Measurements from ENCODE around the gene SLC2A9.

SLC2A9 gene

GRCh38 chr4:10020871-10021652, at the start of gene SLC2A9:
TSS of gene SLC2A9 (minus strand) at chr4:10021497. CDS start at chr4:10021429, 68 bp downstream.
- DNase-seq: no peak

- DNase-seq: no peak
These were observed 47.9 kb upstream of the SLC2A9 start for GRCh38 chr4:10069075-10069642.

- no peak for DNase-seq
These were observed 45.7 kb upstream of the SLC2A9 start for GRCh38 chr4:10066670-10067651.

DNA sequence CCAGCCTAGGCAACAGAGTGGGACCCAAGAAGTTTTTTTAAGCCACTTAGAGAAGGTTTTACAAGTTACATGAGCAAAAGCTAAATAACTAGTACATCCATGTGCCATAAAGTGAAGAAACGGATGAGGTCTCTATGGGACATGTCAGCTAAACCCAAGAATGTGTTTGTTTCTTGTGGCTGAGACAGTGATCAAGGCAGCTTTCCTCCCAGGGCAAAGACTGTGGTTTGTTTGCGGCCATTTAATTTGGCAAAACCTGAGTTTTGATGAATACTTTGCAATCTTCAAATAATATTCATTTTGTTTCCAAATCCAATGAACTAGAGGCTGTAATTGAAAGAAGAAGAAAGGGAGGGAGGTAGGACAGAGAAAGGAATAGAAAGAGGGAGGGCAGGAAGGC, 44.9 kb upstream of the SLC2A9 start:
- DNase-seq: no peak

DNA sequence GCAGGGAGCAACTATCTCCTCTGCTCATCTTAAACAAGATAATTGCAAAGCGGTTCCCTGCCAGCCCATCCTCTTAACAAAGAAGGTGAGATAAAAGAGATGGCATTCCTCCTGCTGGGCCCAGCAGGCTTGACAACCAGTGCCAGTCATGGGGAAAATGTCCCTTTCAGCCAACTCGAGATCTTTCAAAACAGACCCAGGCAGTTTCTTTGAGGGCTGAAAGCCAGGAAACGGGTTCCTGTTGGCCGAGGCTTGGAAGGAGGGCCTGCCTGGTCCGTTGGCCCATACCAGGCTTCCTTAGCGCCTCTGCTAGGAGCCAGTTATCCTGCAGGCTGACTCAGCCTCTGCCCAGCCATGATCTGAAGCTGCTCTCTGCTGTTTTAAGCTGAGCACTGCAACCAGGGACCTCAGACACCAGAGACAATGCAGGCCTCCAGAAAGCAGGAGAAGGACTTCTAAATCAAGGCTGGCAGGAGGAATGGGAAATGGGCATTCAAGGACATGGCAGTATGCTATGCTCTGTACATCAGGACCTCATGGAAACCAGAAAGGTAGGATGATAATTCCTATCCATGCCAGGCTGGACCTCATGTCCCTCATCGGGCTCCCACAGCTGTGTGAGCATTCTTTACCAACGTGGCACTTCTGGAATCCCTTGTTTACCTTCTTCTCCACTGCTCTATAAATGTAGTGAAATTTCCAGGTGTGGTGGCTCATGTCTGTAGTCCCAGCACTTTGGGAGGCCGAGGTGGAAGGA, 42.4 kb upstream of the SLC2A9 start:
- no peak for DNase-seq

- no peak for DNase-seq
These were observed 40.5 kb upstream of the SLC2A9 start for GRCh38 chr4:10061650-10062415.

GRCh38 chr4:10058371-10058770, 37.1 kb upstream of the SLC2A9 start:
- no peak for DNase-seq

- DNase-seq: no peak
These were observed 35.7 kb upstream of the SLC2A9 start for GRCh38 chr4:10057023-10057395.

DNA sequence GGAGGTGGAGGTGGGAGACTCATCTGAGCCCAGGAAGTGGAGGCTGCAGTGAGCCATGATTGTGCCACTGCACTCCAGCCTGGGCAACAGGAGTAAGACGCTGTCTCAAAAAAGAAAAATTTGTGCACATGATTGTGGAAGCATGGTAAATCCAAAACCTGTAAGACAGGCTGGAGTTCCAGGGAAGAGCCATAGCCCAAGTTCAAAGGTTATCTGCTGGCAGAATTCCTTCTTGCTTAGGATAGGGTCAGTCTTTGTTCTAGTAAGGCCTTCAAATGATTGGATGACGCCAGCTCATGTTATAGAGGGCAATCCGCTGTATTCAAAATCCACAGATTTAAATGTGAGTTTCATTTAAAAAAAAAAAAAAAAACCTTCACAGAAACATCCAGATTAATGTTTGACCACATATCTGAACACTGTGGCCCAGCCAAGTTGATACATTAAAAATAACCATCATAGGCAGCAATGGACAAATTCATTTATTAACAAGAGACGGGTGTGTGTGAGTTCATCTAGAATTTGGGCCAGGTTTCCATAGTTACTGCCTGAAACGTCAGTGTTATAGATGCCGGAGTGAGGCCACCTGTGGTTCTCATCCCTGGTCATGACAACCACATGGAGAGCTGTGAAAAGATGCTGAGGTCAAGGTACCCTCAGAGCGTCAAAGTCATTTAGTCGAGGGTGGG, 35.2 kb upstream of the SLC2A9 start:
- DNase-seq: no peak

GRCh38 chr4:10055871-10056270, 34.6 kb upstream of the SLC2A9 start:
- DNase-seq: no peak

GRCh38 chr4:10054571-10055041, 33.3 kb upstream of the SLC2A9 start:
- no peak for DNase-seq

DNA sequence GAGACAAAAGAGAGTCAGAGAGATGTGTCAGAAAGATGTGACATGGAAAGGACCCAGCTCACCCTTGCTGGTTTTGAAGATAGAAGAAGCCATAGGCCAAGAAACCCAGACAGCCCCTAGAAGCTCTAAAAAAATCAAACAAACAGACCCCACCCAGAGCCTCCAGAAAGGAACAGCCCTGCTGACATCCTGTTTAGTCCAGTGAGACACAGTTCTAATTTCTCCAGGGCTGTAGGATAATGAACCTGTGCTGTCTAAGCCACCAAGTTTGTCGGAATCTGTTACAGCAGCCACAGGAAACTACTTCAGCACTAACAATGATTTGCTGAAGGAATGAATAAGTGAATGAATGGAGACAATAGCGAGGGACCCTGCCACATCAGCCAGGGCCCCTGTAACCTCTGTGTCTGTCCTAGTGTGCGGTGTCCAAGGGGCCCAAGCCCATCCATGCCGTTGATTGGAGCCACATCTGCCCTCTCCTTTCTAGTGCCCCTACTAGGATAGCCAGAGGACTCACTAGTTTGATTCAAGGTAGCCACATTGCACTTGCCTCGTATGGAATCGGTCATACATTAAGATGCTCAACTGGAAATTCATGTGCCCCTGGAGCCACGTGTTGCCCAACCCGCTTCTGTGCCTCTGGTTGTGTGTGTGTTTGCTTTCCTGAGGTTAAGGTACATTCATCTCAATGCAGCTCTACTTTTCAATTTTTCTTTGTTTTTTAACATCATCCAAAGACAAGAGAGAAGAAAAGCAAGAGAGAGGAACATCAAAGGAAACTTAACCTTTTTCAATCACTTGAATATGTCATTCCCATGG, 32.5 kb upstream of the SLC2A9 start:
- no peak for DNase-seq

DNA sequence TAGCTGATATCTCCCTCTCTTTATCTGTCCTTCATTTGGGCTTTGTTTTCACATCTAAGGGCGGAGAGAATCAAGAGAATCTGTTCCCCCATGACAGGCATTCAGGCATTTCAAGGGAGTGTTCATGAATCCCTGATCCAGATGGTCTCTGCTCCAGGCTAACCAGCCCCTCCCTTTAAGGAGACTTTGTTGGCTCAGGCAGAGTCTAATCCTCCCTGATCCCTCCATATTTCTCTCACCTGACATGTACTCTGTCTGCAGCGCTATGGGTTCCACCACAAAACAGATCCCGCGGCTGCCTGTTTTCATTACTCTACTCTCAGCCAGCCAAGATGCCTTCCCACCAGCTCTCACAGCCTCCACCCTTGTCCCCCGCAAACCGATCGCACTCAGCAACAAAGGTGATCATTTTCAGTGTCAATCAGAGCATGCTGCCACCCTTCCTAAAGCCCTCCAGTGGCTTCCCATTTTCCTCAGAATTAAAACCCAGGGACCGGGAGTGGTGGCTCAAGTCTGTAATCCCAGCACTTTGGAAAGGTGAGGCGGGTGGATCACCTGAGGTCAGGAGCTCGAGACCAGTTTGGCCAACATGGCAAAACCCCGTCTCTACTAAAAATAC, 30.3 kb upstream of the SLC2A9 start:
- no peak for DNase-seq

DNA sequence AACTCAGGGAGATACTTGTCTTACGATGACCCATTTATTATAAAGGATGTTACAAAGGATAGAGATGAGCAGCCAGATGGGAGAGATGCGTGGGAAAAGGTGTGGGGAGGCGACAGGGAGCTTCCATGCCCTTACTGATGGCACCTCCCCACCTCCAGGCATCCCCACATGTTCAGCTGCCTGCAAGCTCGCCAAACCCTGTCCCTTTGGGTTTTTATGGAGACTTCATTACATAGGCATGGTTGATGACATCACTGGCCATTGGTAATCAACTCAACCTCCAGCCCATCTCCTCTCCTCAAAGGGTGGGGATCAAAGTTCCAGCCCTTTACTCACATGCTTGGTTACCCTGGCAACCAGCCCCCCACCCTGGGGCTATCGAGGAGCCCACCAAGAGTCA, 29.4 kb upstream of the SLC2A9 start:
- DNase-seq: no peak

GRCh38 chr4:10050261-10050661, 29.0 kb upstream of the SLC2A9 start:
- DNase-seq: no peak

GRCh38 chr4:10048941-10049697, 27.8 kb upstream of the SLC2A9 start:
- no peak for DNase-seq

DNA sequence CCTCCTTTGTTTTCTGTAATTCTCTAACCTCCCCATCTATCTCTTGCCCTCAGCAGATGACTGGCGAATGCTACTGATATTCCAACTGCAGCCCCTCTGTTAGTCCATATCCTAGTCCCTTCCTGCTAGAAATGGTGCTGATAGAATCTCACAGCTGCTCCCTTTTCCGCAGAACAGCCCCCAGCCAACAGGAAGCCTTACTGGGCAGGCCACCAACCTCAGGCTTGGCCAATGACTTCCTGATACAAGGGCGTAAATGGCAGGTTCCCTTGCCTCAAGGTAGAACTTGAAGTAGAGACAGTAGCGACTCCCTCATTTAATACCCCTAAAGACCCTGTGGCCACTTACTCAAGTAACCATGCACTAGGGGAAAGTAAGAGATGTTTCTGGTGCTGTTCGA, 26.7 kb upstream of the SLC2A9 start:
- no peak for DNase-seq

- no peak for DNase-seq
These were observed 25.2 kb upstream of the SLC2A9 start for GRCh38 chr4:10046471-10046870.

DNA sequence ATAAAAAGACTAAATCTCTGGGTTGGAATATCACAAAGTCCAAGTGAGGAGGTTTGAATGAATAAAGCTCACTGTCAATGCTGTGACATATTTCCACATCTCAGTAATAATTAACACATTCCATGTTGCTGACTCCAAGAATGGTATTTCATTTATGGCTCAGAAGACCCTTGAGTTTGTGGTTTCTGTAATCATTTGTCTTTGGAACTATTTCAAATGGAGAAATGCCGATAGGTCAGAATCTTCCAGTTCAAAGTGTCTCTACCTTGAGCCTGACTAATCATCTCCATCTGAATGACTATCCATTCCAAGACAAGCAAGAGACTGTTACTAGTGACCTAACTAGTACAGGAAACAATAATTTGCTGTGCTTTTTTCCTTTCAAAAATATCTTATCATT, 24.2 kb upstream of the SLC2A9 start:
- no peak for DNase-seq

Data from activated naive CD4-positive, alpha-beta T cell treated with anti-CD3 and anti-CD28 coated beads, Interleukin-2, amount 50 U/mL, for 16 hours (primary cell).